Measurements from ENCODE around the gene TMEM208. TPM values are rescaled to one million over a fixed set of nuclear protein-coding genes. Genes with fewer than 3 reads are reported as not detected.

The TMEM208 gene
- total RNA-seq, 1 donor from 2014 or later: 23.6 TPM

DNA sequence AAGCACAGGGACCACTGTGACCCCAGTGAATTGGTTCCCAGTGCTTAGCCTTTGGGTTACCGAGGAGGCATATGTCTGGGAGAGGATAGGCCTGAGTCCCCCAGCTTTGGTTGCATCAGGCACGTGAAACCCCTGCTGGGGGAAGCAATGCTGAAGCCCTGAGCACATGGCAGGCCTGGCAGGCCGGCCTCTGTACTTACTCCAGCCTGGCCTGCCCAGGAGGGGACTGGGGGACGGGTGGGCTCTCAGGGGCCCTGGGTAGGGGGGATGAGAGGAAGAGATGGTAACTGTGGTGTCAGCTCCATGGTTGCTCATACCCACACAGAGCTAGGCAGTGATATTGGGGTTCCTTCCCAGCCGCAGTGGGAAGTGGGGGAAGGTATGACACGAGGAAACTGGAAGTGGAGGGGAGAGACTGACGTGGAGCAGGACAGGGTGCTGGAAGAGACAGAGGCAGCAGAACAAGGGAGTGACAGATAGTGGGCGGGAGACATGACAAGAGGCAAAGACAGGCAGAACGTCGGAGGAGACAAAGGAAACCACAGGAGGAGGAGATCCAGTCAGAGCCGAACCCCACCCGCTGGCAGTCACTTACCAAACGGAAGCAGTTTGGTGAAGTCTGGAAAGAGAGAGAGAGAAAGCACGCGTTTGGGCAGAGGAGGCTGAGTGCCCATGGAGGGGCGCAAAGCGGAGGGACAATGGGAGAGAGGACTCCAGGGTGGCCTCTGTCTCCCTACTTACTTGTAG lies 9.1 kb downstream of the TMEM208 start:
- DNase-seq (ENCODE audit: low read depth in 2 of 2): no peak

DNA sequence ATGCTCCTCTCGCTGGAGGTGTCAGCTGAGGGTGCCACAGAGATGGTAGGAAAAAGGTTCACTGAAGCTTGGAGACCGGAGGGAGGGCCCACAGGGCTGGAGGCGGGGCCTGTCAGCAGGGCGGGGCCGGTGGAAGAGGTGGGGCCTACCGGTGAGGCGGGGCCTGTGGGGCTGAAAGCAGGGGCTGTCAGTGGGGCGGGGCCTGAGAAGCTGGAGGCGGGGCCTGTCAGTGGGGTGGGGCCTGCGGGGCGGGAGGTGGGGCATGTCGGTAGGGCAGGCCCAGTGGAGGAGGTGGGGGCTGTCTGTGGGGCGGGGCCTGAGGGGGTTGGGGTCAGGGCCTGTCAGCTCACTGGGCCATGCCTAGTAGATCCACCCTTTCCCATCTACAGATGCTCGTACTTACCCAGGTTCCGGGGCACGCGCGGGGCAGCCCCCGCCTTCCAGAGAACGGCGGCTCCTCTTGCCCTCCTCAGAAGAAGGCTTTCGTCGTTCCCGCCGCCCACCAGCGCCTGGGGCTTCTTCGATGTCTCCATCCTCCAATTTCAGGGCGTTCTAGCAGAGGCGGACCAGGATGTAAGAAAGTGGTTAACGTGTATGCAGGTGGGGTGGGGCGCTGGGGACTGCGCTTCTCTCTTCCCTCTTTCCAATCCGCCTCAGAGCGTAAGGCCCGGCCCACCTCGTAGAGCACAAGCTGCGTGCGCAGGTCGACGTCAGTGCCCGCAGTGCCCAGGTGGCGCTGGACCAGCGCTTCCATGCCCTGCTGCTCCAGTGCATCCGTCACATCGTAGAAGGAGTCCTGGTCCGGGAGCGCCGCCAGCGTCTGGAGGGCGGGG lies 9.8 kb downstream of the TMEM208 start:
- peak in 1 of 2 donors; percentile 74 for DNase-seq (ENCODE audit: low read depth in 2 of 2)

DNA sequence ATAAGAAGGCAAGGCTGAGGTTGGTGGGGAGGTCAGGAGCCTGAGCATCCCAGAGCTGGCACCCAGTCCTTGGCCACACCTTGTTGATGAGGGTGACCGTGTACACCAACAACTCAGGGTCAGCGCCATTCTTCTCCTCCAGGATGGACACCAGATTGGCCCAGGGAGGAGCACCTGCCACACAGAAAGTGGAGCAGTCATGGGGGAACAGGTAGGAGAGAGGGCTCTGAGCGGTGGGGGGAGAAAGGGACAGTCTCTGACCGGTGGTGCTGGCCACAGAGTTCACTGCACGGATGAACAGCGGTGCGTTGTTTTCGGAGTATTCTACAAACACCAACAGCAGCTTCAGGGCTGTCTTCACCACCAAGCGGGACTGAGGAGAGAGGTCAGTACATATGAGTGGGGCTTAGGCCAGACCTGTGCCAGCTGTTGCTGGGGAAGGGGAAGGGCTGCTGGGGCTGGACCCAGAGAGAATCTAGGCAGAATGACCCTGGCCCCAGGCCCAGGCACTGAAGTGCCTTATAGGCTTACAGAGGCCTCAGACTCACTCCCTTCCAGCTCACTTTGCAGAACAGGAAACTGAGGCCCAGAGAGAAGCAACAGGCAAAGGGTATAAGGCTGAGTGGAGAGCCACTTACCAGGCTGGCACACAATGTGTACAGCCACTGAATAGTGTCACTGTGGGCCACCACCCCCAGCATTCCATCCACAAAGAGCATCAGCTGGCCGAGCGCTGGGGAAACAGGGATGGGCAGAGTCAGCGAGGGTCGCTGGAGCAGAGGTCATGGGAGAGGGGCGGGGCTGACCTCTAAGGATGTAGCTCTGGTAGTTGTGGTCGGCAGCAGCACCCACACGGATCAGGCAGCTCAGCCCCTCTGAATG lies 10.7 kb downstream of the TMEM208 start:
- no peak for DNase-seq (ENCODE audit: low read depth in 2 of 2)

DNA sequence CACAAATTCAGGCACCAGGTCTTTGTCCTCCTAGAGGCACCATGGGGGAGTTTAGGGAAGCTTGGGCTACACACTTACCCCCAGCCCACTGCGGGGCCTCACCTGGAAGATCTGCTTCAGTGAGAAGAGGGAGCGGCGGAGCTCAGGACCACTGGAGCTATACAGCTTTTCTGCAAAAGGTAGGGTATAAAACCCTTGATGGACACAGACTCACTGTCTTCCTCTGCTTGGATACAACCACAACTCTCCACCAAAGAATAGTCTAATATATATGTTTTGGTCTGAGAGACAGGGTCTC lies 11.3 kb downstream of the TMEM208 start:
- no peak for DNase-seq (ENCODE audit: low read depth in 2 of 2)

DNA sequence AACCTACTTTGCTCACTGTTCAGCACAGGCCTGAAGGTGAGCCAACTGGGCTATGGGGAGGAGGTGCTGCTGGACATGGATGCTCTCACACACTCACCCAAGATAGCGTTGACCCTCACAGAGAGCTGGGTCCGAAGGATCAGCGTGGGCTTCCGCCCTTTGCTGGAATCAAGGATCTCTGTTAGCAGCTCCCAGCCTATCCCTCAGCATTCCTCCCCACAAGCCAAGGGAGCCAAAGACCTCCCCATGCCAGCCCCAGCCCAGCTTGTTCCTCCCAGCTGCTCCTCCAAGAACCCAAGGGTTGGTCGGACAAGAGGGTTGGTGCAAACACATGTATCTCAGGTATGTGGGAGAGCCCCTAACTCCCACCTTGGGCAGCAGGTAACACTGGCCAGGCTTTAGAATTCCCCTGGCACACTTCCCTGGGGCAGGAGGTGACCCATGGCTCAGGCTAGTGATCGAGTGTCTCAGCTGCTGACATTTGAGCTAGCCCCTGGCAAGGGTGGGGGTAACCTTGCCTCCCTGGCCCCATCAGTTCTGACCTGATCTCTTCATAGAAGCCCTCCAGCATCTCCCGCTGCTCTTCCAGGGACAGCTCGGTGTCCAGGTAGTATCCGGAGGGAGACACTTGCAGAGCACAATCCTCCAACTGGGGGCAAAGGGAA lies 12.0 kb downstream of the TMEM208 start:
- DNase-seq (ENCODE audit: low read depth in 2 of 2): no peak

DNA sequence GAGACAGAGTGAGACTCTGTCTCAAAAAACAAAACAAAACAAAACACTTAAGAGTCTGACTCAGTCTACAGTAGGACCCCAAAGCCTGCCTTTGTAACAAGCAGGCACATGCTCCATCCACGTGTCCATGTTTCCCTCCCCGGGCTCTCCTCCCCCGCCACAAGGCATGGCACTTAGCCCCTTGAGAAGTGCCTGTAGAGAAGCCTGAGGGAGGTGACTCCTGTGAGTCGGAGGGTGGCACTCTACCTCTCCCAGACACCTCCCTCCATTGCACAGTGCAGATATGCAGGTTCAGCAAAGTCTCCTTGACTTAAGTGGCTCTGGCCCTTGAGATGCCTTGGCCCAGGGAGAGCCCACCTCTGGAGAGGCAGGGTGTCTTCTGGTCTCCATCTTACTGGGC lies 13.6 kb downstream of the TMEM208 start:
- no peak for DNase-seq (ENCODE audit: low read depth in 2 of 2)

DNA sequence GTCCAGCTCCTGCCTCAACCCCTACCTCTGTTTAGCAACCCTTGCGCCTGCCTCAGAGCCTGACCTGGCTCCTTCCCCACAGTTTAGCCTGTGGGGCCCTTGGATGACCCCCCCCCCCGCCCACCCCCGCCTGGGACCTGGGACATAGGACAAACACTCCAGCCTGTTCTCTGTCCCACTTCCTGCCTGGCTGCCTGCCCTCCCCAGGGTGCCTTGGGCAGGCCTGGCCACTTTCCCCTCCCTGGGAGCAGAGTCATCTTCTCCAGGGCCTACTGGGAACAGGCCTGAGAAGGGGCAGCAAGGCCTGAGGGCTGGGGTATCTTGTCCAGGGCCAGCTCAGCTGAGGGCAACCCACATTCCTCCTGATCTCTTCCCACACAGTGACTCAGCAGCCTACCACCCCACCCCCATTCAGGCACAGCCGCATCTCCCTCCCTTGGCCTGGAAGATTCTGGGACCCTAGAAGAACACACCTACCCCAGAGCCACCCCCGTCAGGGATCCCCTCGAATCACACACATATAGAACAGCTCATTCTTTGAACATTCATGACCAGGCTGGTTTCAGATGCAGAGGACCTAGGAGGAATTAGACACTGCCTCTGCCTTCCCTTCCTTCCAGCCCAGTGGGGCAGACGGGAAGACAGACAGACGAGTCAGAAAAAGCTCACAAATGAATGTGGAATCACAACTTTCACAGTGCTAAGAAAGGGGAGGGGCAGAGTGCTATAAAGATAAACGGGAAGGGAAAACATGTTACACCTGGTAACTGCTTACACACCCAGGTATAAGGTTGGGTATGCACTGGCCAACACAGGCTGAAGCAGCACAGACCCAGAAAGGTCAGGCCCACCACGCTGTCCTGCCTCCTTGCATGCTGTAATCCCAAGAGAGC lies 14.3 kb downstream of the TMEM208 start:
- DNase-seq (ENCODE audit: low read depth in 2 of 2): peak in 1 of 2 donors; percentile 52

DNA sequence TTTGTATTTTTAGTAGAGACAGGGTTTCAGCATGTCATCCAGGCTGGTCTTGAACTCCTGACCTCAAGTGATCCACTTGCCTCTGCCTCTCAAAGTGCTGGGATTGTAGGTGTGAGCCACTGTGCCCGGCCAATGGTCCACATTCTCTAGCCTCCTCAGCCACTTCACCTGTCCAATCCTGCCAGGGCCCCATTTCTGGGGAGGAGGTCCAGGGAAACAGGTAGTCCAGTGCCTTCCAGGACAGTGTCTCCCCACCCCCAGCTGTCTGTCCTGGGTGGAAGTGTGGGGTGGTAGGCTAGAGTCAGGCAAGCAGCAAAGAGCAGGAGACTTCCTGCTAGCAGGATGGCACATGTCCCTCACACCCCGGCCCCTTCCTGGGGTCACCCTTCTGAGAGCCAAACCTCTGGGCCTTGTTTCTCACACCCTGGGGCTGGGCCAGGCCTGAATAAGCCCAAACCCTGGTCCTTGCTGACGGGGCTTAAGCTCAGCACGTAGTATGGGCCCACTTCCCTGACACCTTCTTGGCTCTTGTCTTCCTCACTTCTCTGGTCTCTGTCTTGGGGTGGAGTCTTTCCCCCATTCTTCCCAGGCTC lies 15.3 kb downstream of the TMEM208 start:
- DNase-seq (ENCODE audit: low read depth in 2 of 2): no peak

DNA sequence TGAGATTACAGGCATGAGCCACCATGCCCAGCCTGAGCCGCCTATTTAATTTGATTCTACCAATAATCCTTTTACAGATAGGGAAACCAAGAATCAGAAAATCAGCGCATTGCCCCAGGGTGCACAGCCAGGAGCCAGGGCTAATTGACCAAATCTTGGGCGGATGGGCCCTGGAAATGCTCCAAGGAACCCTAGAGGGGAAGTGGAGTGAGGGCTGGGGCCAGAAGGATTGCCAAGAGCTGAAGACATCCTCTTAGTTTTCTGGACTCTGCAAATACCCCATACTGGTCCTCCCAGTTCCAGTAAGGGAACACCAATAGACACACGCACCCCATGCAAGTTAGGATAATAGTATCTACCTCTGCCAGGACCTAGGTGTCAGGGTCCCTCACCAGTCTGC lies 16.6 kb downstream of the TMEM208 start:
- no peak for DNase-seq (ENCODE audit: low read depth in 2 of 2)

DNA sequence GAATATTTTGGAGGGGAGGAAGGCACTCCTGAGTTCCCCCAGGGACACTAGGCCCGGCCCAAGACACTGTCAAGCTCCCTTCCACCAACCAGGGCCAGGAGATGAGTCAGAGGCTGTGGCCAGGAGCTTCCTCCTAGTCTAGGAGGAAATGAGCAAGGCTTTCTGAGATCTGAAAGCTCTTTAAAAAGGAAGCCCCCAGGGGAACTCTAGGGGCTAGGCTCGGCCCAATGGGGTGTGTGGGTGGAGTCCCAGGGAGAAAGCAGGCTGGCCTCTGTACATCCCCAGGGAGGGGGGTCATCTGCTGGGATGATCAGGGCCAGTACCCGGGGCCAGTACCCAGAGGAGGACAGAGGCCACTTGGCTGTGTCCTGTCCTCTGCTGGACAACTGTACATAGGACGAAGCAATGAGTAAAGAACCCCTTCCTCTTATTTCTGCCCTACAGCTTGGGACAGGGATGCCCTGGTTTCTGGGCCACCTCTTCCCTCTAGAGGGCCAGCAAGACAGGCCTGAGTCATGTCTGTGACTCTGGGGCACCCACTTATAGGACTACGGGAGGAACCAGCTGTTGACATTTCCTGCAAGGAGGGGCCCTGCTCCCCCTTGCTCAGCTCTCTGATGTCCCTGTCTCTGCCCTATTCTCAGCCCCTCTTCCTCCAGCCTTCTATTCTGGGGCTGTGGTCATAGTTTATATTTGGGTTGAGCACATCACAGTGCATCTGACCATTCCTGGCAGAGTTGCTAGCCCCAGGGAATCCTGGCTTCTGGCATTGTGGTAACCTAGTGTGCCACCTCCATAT lies 17.7 kb downstream of the TMEM208 start:
- DNase-seq (ENCODE audit: low read depth in 2 of 2): peak in 1 of 2 donors; percentile 86

DNA sequence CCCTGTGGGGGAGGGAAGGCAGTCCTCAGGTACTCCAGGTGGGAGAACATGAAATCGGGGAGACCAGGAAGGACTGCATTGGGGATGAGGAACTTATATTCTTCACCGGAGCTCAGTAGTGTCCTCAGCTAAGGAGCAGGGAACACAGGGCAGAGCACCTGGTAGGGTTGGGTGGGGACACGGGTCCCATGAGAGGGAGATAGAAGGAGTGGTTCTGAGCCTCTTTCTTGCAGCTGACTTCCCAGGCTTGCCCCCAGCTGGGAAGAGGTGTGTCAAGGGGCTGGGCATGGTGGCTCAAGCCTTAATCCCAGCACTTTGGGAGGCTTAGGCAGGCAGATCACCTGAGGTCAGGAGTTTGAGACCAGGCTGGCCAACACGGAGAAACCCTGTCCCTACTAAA lies 18.3 kb downstream of the TMEM208 start:
- DNase-seq (ENCODE audit: low read depth in 2 of 2): no peak

DNA sequence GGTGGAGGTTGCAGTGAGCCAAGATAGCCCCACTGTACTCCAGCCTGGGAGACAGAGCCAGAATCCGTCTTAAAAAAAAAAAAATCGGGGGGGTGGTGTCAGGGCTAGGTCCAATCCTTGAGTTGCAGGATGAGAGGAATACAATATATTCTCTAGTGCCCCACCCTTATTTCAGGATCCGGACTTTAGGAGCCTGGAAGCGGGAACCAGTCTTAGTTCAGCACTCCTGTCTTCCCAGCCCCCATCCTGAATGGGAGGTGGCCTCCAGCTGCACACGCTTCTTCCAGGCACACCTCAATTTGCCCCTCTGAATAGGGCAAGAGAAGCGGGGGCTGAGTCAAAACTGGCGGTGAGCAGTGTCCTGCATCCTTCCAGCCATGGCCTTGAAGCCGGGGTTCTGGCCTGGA lies 18.7 kb downstream of the TMEM208 start:
- no peak for DNase-seq (ENCODE audit: low read depth in 2 of 2)

DNA sequence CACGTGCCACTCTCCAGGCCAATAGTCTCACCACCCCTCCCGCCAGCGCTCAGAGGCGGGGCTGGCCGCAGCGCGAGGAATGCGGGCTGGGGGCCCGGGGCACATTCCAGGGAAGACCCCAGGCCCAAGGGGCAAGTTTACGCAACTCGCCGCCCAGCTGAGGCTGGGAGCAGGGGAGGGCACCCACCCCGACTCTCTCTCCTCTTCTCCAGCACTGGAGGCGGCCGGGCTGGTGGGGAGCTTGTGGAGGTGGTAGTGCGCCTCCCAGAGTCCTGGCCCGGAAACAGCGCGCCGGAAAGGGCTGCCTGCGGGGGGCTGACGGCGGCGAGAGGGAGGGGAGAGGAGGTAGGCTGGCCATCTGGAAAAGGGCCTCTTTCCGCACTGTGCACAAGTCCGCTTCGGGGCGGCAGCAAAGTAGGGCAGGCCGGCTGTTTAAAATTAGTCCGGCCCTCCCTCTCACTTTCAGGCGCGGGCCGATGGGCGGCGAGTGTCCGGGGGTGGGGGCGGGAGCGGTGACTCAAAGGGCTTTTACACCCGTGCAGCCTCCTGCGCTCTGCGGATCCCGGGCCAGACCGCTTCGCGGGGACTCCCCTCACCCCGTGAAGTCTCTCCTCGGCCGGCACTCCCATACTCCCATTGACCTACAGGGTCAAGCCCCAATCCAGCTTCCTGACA lies 19.3 kb downstream of the TMEM208 start:
- peak; percentile 49 to 82 for DNase-seq (ENCODE audit: low read depth in 2 of 2)

DNA sequence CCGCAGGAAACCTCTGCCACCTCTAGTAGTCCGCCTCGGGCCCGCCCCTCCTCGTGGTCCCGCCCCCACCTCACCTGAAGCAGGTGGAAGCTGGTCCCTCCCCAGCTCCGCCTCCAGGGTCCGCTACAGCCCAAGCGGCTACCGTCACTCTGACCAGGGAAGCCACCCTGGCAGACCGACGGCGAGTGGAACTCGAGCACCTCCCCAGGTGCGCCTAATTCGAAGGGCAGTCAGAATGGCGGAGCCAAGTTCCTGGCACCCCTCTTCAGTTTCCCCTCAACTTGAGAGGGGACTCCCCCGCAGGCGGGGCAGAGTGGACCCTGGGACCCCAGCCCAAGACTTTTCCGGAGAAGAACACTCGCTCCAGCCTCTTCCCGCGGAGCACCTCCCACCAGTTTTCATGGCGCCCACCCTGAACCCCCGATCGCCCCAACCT lies 19.8 kb downstream of the TMEM208 start:
- DNase-seq (ENCODE audit: low read depth in 2 of 2): peak in 1 of 2 donors; percentile 32

DNA sequence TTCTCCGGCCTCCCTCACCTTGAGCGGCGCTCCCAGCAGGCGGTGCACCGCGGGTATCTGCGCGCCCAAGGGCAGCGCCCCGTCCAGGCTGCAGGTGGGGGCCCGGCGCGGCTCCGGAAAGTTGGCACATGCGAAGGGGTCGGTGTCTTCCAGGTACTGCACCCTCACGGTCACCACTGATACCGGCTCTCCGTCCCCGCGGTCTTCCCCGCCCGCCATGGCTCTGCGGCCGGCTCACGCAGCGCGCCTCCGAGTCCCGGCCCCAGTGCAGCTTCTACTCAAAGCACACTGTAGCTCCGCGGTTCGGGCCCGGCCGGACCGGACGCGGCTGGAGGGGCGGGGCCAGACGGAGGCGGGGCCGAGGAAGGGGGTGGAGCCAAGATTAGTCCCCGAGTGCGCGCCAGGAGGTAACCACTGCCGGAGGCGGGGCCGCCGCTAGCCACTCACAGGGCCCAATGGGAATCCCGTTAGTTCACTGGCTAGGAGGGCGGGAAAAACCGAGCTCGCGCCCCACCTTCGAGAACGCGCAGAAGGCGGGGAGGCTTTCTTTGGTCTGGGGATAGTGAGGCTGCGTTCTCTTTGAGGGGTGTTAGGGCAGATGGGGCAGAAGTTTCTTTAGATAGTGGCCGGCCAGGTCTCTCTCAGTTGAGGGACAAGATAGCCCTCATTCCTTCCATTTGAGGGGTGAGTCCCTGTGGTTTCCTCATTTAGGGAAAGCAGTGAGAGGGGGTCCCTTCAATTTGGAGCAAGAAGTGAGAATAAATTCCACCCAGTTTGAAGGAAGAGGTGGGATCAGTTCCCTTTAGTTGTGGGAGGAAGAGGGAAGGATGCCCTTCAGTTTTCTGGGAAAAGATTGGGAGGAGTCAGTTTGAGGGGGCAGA lies 20.5 kb downstream of the TMEM208 start, which contains the start of gene FHOD1:
TSS of gene FHOD1 (minus strand) at position 290 of the 881 bp plus-strand sequence. CDS start at position 219, 71 bp downstream.
- peak in 1 of 2 donors; percentile 94 for DNase-seq (ENCODE audit: low read depth in 2 of 2)

DNA sequence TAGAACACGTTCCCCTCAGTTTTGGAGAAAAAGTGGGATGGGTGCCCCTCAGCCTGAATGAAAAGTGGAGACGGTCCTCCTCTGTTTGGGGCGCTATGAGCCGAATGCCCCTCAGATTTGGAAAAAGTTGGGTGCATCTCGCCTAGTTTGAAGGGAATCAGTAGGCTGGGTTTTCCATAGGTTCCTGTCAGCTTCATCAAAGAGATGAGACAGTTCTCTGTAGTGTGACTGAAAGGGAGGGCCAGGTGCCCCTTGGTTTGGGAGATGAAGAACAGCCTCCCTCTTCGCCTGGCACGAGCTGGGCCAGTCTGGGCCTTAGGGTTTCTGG lies 21.1 kb downstream of the TMEM208 start:
- DNase-seq (ENCODE audit: low read depth in 2 of 2): no peak

DNA sequence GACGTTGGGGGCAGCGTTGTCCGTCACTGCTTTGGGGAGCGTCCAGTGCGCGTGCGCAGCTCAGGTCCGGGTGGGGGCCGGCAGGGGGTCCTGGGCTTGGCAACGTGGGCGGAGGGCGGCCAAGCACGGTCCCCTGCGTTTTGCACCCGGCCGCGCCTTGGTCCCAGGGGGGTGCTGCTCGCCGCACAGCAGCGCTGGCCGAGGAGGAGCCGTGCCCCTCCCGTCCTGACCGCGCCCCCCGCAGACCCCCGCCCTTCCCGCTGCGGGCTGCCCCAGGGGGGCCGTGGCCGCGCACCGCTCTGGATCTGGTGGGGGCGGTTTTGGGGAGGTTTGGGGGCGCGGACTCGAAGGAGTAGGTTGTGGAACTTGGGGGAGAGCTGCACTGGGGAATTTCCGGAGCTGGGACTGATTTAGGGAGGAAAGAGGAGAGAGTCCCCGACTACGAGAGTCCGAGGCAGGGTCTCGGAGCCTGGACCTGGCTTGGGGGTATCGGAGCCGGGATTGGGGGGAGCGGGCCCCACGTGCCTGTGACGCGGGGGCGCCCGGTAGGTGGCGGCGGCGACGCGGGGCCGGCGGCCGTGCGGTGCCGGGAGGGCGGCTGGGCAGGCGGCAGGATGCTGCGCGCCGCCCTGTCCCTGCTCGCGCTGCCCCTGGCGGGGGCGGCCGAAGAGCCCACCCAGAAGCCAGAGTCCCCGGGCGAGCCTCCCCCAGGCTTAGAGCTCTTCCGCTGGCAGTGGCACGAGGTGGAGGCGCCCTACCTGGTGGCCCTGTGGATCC lies 21.7 kb downstream of the TMEM208 start, which contains the start of gene SLC9A5:
TSS of gene SLC9A5 (plus strand) at position 579 of the 777 bp plus-strand sequence. CDS start at position 615, 36 bp downstream.
- peak in 1 of 2 donors; percentile 49 for DNase-seq (ENCODE audit: low read depth in 2 of 2)

All from dermis microvascular lymphatic vessel endothelial cell (primary cell).